ENCODE data around the gene COL20A1. TPM values are rescaled to one million over a fixed set of nuclear protein-coding genes. Genes with fewer than 3 reads are reported as not detected.

The COL20A1 gene
- total RNA-seq, 2 donors from 2014 or later = not detected

DNA sequence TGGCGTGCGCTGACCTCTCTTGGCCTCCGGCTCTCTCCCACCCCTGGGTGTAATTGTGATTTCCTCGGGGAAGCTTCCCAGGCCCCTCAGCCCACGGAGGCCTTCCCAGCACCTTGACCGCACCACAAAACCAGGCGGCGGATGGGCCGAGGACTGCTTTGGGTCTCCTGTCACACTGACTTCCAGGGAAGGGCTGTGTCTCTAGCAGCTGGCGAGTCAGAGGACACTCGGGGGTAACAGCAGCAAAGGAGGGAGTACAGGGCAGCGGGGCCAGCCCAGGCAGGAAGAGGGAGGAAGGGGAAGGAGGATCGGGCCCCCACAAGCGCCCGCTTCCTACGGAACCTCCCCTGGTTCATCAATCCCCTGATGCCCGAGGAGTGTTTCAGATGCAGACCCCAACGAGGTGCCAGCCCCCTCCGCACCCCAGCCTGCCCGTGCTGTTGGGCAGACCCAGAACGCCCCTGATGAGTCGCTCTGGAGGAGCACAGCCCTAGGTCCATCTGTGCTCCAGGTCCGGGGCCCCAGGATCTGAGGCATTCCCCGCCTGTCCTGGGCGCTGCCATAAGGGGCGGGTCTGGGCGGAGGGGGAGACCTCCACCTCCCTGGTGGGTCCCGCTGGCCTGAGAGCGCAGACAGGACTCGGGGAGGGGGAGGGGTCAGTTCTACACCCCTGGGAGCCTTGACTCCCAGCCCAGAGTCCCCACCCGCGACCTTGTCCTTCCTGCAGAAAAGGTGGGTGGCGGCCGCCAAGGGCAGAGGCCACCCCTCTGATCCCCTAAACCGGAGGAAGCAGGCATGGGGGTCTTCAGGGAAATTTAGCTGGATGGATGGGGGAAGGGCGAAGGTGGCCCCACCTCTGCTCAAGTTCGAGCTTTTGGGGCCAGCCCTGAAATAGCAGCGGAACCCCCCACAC lies 67.2 kb downstream of the COL20A1 start:
- no peak overlapping the region for H3K27ac ChIP-seq
- 18 to 23% methylated on average over 15 to 37 of the region's 38 CpGs for WGBS, 2 donors
- DNase-seq (no peak), ATAC-seq (no peak)
- peaks cover 20% of the 10 kb centered on the region for H3K4me1 ChIP-seq
- H3K9me3 ChIP-seq = no peaks in the 10 kb centered on the region
- TF ChIP-seq, protein P1, sequence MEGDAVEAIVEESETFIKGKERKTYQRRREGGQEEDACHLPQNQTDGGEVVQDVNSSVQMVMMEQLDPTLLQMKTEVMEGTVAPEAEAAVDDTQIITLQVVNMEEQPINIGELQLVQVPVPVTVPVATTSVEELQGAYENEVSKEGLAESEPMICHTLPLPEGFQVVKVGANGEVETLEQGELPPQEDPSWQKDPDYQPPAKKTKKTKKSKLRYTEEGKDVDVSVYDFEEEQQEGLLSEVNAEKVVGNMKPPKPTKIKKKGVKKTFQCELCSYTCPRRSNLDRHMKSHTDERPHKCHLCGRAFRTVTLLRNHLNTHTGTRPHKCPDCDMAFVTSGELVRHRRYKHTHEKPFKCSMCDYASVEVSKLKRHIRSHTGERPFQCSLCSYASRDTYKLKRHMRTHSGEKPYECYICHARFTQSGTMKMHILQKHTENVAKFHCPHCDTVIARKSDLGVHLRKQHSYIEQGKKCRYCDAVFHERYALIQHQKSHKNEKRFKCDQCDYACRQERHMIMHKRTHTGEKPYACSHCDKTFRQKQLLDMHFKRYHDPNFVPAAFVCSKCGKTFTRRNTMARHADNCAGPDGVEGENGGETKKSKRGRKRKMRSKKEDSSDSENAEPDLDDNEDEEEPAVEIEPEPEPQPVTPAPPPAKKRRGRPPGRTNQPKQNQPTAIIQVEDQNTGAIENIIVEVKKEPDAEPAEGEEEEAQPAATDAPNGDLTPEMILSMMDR (IDR thresholded peaks at IDR 0.05) = no peak
- no peak for TF ChIP-seq POLR2A (IDR thresholded peaks at IDR 0.05)
- peaks cover 0 to 11% of the 10 kb centered on the region in 2 donors for H3K27me3 ChIP-seq
- no peaks in the 10 kb centered on the region for H3K36me3 ChIP-seq (replicated peaks in 1 of 2; ENCODE audit: insufficient read depth in 1 of 2, low read depth in 2 of 2)
- intact Hi-C loops (cut with DNase I) = no loop called here
- no peak overlapping the region for H3K4me3 ChIP-seq

DNA sequence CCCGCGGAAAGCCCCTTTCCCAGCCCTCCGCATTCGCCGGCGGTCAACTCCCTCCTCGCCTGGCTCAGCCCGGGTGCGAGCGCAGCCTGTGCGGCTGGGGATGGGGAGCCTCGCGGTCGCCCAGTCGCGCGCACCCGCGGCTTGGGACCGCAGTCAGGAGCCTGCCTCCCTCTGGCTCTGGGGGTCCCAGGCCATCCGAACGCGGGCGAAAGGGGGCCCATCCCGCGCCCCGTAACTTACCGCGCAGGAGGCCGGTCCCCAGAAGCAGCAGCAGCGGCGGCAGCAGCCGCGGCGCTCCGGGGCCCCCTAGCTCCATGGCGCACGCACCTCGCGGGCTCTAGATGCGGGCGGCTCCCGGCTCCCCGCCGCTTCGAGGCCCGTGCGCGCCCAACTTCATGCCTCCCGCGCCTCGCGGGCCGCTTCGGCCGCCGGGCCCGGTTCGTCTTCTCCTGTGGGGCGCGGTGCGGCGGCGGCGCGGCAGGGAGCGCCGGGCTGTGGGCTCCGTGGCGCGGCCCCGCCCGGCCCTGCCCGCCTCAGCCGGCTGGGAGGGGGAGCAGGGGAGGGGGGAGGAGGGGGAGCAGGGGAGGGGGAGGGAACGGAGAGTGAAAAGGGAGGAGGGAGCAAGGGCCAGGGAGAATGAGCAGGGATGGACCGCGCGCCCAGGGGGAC lies 68.0 kb downstream of the COL20A1 start, which contains the start of gene CHRNA4:
Gene CHRNA4, minus strand, starts transcription at position 500 of the 669 bp plus-strand sequence. Its CDS starts 184 bp downstream, at position 316.
- no peak for ATAC-seq
- Histone ChIP-seq H3K4me1 (peaks cover 20% of the 10 kb centered on the region), H3K4me3 (no peak within 1 kb of the TSS), H3K9me3 (no peaks in the 10 kb centered on the region), H3K27me3 (peaks cover 0 to 11% of the 10 kb centered on the region in 2 donors), H3K27ac (no peak within 1 kb of the TSS), H3K36me3 (replicated peaks in 1 of 2; ENCODE audit: insufficient read depth in 1 of 2, low read depth in 2 of 2) (no peaks in the 10 kb centered on the region)
- intact Hi-C loops (cut with DNase I) = no loop called here
- TF ChIP-seq, protein P1 (IDR thresholded peaks at IDR 0.05) = no peak
- no peak for TF ChIP-seq POLR2A (IDR thresholded peaks at IDR 0.05)
- 0 to 1% methylated on average over 3 to 47 of the region's 79 CpGs for WGBS, 2 donors
- no peak for DNase-seq

DNA sequence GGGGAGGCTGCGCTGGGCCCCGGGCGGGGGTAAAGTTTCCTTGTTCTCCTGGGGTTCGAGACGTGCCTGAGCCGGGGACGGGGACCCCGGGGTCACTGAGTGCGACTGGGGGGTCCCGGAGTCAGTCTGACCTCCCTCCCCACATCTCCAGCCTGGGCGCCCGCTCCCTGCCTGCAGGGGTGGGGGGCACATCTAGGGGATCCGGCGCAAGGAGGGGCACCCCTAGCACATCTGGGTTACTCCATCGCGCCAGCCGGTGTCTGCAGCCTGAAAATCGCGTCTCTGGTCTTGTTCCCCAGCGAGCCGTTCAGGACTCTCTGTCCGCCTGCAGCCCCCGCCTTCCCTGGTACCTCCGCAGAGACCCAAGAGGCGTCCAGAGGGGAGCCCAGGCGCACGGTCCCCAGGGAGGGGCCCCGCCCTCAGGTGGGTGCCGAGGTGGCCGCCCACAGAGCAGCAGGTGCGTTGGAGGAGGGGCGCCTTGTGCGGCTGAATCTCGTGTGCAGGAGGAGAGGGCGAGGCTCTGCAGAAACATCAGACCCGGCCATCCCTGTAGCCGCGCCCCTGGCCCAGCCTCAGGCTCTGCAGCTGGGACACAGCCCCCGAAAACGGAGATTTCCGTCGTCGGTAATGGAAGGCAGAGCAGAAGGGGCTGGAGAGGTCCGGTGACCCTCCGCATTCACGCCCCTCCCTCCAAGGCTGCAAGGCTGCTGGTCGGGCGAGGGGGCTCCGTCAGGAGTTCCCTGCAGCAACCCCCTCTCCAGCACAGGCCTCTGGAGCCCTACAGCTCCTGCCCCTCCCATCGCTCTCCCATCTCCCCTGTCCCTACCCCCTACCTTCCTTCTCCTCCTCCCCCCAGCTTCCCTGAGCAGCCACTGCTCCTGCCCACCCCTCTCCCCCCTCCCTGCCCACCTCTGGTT lies 68.8 kb downstream of the COL20A1 start:
- H3K36me3 ChIP-seq (replicated peaks in 1 of 2; ENCODE audit: insufficient read depth in 1 of 2, low read depth in 2 of 2) = no peaks in the 10 kb centered on the region
- no peaks in the 10 kb centered on the region for H3K9me3 ChIP-seq
- H3K4me3 ChIP-seq = no peak overlapping the region
- DNase-seq (no peak), ATAC-seq (no peak)
- peaks cover 20% of the 10 kb centered on the region for H3K4me1 ChIP-seq
- H3K27ac ChIP-seq = no peak overlapping the region
- intact Hi-C loops (cut with DNase I) = no loop called here
- WGBS, 2 donors = 4 to 16% methylated on average over 15 to 50 of the region's 50 CpGs
- TF ChIP-seq POLR2A (IDR thresholded peaks at IDR 0.05) = no peak
- TF ChIP-seq, protein P1 (IDR thresholded peaks at IDR 0.05) = no peak
- H3K27me3 ChIP-seq = peaks cover 0 to 11% of the 10 kb centered on the region in 2 donors

DNA sequence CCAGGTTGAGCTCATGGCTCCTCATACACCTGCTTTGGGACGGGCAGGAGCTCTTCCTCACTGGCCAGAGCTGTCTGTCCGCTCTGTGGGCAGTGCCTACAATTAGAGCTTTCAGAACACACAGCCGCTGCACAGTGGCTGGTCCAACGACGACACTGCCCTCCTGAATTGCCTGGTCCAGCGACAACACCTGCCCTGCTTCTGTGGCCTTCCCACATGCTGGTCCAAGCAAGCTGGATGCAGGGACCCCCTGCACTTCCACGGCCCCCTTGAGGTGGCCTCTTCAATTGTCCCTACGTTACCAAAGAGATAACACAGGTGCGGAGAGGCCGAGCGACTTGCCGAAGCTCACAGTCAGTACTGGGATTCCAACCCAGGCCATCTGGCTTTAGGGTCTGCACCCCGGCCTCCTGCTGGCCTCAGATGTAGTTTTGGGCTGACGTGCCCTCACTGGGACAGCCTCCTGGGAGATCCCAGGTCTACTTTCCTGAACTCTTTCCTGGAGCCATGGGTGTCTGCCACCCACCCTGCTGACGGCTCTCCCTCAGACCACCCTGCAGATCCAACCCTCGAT lies 69.5 kb downstream of the COL20A1 start:
- no peak for ATAC-seq
- no peak for DNase-seq
- peaks cover 0 to 11% of the 10 kb centered on the region in 2 donors for H3K27me3 ChIP-seq
- H3K4me3 ChIP-seq = no peak overlapping the region
- intact Hi-C loops (cut with DNase I) = no loop called here
- TF ChIP-seq, protein P1 (IDR thresholded peaks at IDR 0.05) = no peak
- no peak for TF ChIP-seq POLR2A (IDR thresholded peaks at IDR 0.05)
- H3K9me3 ChIP-seq = no peaks in the 10 kb centered on the region
- no peak overlapping the region for H3K27ac ChIP-seq
- peaks cover 18% of the 10 kb centered on the region for H3K4me1 ChIP-seq
- H3K36me3 ChIP-seq (replicated peaks in 1 of 2; ENCODE audit: insufficient read depth in 1 of 2, low read depth in 2 of 2) = no peaks in the 10 kb centered on the region
- 40 to 60% methylated on average over 9 to 16 of the region's 16 CpGs for WGBS, 2 donors
